Fibroblast of pulmonary artery (primary cell): ENCODE results near the gene ELL.

Experiments used
- DNase-seq: peaks from one replicate; pipeline ENCODE4 v3.0.0-alpha.2; 2010; ENCODE audit warnings: low read depth
- H3K4me3 ChIP-seq: replicated peaks from 2 replicates; pipeline ENCODE4 v1.5.1; 2011; ENCODE audit warnings: low read depth, mild to moderate bottlenecking, control low read depth, low read length, moderate library complexity
- TF ChIP-seq, protein P1 (sequence below): IDR thresholded peaks from 2 replicates; pipeline ENCODE4 v1.5.1; 2011; ENCODE audit warnings: mild to moderate bottlenecking, control low read depth, low read length, inconsistent platforms; ENCODE audit errors: missing control alignments

ELL gene

DNA sequence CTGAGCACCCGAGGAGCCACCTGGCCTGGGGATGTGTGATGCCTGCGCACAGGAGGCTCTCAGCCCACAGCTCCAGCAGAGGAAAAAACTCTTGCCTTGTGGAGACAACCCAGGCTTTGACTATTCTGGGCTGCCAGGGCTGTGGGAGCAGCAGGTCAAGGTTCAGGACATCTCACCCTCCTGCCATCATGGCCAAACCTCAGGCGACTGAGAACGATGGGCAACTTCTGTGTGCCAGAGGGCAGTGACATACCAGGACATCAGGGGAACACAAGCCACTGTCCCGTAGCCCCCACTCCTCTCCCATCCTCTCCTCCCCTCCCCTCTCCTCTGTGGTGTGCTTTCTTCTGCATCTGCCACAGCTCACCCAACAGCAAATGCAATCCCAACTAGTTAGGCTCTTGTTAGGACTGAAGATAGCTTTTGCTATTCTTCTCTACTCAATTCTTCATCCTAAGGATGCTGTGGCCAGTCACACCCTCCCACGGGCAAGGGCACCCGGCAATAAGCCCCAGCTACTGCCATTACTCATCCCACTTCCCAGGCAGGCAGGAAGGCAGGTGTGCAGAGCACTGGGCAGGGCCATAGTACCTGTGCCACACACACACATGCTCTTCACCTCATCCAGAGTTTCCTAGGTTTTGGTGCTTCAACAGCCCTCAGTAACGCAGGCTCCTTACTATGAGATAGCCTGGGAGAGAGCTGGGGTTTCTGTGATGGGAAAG lies 16.8 kb downstream of the ELL start:
- TF ChIP-seq, protein P1, sequence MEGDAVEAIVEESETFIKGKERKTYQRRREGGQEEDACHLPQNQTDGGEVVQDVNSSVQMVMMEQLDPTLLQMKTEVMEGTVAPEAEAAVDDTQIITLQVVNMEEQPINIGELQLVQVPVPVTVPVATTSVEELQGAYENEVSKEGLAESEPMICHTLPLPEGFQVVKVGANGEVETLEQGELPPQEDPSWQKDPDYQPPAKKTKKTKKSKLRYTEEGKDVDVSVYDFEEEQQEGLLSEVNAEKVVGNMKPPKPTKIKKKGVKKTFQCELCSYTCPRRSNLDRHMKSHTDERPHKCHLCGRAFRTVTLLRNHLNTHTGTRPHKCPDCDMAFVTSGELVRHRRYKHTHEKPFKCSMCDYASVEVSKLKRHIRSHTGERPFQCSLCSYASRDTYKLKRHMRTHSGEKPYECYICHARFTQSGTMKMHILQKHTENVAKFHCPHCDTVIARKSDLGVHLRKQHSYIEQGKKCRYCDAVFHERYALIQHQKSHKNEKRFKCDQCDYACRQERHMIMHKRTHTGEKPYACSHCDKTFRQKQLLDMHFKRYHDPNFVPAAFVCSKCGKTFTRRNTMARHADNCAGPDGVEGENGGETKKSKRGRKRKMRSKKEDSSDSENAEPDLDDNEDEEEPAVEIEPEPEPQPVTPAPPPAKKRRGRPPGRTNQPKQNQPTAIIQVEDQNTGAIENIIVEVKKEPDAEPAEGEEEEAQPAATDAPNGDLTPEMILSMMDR: no peak
- no peak overlapping the region for H3K4me3 ChIP-seq
- no peak for DNase-seq

DNA sequence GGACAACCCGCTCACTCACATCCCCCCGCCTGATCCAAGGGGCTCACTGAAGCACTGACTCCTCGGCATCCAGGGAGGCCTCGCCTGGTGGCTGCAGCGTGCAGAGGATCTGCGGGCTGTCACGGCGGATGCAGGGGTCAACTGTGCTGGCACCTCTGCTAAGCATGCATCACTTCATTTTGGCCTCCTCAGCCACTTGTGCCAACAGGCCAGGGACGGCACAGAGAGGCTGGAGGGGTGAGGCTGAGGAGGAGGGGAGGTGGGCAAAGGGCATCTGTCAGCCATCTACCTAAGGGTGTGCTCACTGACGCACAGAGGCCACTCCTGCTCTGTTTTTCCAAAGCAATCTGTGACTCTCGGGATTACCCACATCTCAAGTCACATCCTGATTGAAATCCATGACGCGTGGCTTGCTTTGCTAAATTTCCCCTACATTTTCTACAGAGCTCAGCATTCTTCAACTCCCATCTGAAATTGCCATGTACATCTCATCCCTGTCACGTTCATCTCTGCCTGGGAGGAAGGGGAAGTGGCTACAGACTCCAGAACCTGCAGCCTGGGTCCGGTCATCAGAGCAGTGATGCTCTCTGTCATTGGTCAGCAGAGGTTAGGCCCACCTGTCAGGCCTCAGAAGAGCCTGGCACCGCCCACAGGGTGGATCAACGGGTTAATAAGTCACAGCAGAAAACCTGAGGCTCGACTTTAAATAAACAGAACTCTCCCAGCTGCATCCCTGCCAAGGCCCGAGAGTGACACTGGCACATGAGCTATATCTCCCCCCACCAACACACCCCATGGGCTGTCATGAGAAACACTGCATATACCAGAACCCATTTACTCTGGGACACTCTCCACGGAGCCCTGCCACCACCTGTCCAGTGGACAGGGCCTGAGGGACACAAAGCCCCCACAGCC lies 17.6 kb downstream of the ELL start:
- no peak for DNase-seq
- no peak overlapping the region for H3K4me3 ChIP-seq
- TF ChIP-seq, protein P1: no peak

DNA sequence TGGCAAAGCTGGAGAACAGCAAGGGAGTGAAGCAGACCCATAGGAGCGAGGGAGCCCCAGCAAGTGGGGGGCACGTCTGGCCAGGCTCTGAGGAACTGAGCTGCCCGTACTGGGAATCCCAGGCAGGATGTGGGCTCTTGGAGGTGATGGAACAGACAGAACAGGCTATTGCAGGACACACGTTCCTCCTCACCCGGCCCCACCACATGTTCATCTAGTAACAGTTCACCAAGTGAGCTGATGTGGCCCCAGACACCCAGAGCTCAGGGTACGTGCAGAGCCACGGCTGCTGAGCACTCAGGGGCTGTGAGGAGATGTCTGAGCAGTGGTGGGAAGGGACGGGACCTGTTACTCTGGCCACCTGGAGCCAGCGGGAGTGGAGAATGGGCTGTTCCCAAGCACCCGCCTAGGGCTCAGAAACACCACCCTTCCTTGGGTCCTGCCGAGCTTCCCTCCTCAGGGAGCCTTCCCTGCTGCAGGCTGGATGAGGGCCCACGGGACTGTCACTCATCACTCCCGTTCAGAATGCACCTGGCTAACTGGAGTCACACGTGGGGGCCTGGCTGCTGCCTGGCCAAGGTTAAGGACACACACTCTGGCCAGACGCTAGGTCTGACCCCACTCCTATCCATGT lies 18.4 kb downstream of the ELL start:
- no peak overlapping the region for H3K4me3 ChIP-seq
- TF ChIP-seq, protein P1: no peak
- DNase-seq: no peak

DNA sequence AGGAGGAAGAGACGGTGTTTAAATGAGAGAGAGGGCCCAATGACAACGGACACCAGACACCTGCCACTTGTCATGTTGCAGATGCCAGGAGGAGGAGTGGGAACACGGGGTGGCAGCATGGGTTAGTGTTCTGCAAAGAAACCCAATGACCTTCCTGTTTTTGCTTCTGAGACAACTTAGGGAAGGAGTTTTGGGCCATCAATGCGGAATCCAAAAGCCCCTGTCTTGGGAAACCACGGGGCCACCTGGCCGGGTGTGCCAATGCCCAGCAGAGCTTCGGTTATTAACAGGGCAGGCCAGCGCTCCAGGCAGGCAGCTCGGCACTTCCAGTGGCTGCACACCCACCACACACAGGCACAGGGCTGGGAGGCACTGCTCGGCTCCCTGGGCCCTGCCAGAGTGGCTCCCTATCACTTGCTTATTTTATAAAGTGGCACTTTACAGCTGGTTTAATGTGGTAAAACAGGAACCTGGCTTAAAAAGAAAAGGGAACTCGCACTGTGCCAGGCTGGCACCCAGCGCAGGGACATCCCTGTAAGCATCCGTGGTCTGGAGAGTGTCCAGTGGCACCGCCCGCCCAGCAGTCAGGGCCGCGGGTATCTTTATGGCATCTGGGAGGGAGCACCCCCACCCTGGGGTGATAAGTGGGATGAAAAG lies 19.1 kb downstream of the ELL start:
- TF ChIP-seq, protein P1: no peak
- H3K4me3 ChIP-seq: no peak overlapping the region
- no peak for DNase-seq

DNA sequence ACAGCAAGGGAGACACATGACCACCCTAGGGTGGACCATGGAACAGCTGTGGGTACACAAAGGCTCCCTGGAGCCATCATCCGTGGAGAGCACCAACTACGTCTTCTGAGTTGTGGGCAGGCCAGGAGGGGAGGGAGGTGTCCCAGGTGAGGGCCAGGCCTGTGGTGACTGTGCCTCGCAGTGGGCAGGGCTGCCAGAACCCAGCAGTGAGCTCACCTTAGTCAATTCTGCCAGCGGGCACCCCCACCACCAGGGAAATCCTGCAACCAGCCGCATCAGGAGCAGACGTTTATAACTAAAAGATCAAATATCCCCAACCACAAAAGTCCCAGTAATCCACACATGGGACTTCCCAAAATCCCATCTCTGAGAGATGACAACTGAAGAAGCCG lies 19.6 kb downstream of the ELL start:
- no peak for DNase-seq
- TF ChIP-seq, protein P1: no peak
- H3K4me3 ChIP-seq: no peak overlapping the region

DNA sequence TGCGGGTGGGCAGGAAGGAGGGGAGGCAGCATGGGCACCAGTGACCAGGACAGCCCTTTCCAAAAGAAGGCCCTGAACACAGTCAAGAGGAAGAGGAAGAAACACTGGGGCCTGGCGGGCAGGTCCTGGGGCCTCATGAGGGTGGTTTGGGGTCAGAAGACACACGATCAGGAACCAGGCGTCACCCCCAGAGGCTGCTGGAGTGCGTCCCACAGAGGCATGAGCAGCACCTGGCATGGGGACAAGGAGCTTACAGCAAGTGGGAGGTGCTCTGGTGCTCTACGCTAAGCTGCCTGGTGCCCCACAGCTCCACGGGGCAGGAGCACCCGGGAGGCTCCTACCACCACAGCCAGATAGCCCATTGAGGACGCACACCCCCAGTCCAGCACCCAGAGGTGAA lies 20.0 kb downstream of the ELL start:
- TF ChIP-seq, protein P1: no peak
- DNase-seq: no peak
- no peak overlapping the region for H3K4me3 ChIP-seq
